ENCODE data around the gene RTN4R.

RTN4R gene

DNA sequence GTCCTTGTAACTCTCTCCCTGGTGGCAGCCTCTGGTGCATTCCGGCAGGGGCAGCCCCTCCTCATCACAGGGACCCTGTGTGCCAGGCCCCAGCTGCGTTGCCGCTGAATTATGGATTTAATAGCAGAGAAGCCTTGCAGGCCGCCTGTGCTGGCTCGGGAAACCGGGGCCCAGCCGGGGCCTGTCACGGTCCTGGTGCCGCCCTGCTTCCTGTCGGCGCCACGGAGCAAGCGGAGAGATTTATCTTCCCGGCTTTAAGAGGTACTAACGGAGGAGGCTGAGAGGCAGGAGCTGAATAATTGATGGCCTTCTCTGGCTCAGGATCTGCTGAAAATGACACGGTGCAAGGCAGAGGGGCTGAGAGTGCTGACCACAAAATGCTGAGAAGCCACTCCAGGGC lies 63.3 kb downstream of the RTN4R start:
- in situ Hi-C loops (cut with MboI; ENCODE audit: low sequenced_read_pairs) = no loop called here

DNA sequence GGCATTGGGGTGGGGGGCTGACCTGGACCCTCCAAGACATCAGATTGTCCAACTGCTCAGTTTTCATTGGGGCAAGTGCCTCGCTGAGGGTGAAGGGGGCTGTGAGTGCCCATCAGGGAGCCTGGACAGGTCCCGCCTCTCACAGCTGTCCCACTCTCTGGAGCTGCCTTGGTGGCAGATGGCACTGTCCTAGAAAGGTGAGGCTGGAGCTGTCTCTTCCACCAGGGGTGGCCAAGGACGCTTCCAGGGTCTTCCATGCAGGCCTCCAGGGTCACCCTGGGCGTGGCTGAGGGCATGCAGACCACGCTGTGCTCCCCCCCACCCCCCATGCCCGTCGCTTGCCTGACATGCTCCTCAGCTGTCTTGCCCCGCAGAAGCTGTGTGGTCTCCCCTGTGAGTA lies 63.8 kb downstream of the RTN4R start:
- in situ Hi-C loops (cut with MboI; ENCODE audit: low sequenced_read_pairs) = no loop called here

DNA sequence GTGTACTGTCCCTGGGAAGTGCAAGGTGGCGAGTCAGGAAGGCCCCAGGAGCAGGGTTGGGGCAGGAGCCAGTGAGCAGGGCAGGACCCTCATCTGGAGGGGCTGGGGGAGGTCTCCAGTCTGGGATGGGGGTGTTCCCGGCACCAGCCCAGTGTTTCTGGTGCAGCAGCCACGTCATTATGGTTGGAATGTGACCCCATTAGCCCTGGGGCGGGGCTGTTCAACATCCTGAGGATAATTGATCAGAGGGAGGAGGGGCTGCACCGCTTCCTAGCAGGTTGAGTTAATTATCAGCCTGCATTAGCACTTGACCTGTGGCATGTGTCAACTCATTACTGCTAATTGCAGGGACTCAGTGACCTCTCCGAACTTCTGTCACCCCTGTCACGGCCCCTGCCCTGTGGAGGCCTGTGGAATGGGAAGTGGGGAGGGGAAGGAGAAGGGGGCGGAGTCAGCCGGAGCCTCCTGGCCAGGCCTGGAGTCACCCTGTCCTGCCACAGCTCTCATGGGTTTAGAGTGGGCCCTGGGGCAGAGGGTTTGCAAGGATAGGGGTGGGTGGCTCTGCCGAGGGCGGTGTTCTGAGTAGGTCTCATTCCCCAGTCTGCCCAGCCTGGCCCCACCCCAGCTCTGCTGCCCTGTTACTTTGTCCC lies 64.4 kb downstream of the RTN4R start:
- in situ Hi-C loops (cut with MboI; ENCODE audit: low sequenced_read_pairs) = no loop called here

DNA sequence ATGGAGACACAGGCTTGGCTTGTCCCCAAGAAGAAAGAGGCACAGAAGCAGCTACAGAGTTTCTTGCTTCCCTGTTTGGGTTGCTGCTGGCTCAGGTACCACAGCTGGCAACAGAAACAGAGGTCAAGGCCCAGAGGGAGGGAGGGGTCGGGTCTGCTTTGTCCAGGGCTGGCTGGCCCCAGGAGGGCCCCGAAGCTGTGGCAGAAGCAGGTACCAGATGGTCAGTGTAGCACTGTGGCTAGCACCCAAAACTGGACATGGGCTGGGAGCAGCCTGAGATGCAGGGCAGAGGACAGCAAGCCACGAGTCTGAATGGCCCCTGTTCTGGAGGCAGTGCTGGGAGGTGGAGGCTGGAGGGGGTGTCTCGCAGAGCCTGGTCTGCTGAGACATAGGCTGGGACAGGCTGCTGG lies 65.0 kb downstream of the RTN4R start:
- in situ Hi-C loops (cut with MboI; ENCODE audit: low sequenced_read_pairs) = no loop called here

DNA sequence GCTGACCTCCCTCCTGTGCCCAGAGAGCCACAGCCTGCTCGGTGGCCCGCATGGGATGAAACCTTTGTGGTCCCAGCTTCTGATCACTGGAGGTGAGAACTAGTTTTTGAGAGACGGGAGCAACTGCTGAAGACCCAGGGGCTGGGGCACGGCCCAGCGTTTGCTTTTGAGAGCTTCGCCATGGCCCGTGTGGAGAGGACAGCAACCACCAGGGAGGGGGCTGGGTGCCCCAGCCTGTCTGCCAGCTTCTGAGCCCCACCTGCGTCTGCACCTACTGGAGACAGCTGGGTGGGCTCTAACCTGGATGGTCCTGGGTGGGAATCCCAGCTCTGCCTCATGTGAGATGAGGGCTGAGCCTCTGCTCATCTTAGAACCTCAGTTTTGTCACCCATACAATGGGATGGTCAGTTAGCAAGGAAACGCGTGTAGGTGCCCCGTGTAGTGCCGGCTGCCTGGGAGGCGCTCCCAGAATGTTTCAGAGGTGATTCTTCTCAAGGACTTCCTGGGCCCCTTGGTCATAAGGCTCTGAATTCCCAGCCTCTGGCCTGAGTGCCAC lies 66.2 kb downstream of the RTN4R start:
- in situ Hi-C loops (cut with MboI; ENCODE audit: low sequenced_read_pairs) = no loop called here

DNA sequence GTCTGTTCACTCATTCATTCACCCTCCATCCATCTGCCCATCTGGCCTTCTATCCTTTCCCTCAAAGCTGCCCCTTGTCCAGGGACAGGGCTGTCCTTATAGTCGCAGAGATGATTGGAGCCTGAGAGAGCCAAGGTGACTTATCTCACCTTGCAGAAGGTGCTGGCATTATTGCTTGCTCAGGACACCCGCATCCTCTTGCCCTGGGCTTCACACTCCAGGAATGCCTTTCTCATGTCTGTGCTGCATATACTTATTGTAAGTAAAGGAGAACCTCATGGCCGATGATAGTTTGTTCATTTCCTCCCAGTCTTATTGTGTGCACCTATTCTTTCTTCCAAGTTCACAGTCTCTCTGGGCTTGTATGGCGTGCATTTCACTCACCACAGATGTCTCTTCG lies 68.2 kb downstream of the RTN4R start:
- in situ Hi-C loops (cut with MboI; ENCODE audit: low sequenced_read_pairs) = no loop called here

DNA sequence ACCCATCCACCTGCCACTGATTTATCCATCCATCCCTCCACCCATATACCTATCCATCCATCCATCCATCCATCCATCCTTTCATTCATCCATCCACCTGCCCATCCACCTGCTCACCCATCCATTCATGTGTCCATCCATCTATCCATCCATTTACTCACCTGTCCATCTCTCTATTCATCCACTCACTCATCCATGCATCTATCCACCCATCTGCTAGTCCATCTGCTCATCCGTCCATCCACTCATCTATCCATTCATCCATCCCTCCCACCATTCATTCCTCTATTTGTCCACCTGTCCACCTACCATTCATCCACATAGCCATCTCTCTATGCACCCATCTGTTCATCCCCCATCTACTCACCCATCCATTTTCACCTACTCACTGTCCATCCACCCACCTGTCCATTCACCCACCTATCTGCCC lies 68.7 kb downstream of the RTN4R start:
- in situ Hi-C loops (cut with MboI; ENCODE audit: low sequenced_read_pairs) = no loop called here

DNA sequence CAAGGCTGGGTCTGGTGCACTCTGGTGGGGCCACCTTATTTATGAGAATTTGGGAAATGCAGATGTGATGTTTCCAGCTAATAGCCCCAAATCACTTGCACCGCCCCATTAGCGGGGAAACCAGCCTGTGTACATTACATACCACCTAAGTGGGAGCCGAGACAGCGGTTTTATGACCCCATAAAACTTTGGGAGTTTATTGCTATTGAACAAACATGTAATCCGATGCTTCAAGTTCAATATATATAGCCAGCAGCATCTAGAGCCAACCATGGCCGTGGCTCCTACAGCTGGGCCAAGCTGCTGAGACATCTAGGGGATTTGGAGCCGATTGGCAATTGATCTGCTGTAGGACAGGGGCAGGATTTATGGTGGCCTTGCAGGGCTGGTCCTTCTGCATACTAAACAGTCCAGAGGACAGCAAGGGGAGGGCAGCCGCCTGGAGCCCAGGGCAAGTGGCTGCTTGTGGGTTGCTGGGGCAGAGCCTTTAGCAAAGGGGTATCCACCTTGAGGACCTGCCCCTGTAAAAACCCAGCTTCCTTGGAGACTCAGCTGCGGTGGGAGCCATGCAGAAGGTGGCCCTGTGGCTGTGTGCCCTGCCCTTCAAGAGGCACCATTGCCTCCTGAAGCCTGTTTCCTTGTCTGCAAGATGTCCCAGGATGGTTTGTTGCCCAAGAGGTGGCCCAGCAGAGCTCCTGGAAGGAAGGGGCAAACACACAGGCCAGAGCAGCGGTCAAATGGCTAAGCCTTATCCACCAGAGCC lies 69.4 kb downstream of the RTN4R start:
- in situ Hi-C loops (cut with MboI; ENCODE audit: low sequenced_read_pairs) = no loop called here

DNA sequence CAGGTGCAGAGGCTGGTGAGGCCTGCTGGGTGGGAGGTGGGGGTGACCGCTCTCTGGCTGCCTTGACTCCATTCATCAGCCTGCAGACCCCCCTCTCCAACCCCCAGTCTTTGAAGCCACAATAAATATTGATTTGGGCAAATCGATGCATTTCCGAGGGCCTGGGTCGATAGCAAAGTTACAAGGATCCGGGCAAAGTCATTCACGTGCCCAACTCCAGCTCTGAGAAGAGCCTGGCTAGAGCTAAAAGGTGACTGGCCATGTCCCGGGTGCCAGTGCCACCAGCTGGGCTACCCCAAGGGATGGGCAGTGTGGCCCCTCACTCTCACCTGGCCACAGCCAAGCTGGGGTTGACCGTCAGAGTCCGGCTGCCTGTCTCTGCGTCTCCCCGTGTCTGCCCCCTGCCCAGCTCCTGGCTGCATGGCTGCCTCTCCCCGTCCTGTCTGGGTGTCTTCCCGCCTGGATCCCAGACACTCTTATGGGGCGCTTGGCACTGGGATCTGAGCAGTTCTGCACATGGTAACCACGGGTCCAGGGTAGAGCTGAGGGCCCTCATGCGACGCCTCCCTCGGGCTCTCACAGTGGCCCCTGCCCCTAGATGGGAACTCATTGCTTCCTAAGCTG lies 70.6 kb downstream of the RTN4R start:
- in situ Hi-C loops (cut with MboI; ENCODE audit: low sequenced_read_pairs) = no loop called here

DNA sequence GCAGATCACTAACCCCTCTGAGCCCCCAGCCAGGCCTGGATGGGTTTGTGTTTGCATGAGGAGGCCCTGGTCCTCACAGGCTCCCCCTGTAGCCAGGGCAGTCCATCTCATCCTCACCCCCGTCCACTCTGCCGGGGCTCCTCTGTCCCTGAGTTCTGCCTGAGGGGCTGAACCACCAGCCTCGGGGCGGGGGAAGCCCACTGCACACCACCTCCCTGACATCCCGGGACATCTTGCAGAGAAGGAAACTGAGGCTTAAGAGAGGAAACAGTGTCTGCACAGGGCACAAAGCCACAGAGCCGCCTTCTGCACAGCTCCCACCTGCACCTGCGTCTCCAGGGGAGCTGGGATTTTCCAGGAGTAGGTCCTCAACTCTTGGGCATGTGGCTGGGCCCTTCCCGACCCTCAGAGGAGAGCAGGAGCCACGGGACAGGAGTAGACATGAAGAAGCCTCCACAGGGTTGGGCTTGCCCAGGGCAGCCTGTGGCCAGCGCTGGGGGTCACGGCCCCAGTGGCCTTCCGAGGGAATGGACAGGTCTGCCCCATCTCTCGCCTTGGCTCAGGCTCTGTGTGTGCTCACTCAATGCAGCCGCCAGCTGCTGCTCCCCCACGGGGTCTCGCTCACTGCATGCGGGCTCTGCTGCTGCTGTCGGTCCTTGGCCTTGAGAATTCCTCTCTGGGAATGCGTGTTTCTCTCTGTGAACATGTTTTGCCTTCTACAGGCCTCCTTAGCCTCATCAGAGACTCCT lies 71.8 kb downstream of the RTN4R start:
- in situ Hi-C loops (cut with MboI; ENCODE audit: low sequenced_read_pairs) = no loop called here

DNA sequence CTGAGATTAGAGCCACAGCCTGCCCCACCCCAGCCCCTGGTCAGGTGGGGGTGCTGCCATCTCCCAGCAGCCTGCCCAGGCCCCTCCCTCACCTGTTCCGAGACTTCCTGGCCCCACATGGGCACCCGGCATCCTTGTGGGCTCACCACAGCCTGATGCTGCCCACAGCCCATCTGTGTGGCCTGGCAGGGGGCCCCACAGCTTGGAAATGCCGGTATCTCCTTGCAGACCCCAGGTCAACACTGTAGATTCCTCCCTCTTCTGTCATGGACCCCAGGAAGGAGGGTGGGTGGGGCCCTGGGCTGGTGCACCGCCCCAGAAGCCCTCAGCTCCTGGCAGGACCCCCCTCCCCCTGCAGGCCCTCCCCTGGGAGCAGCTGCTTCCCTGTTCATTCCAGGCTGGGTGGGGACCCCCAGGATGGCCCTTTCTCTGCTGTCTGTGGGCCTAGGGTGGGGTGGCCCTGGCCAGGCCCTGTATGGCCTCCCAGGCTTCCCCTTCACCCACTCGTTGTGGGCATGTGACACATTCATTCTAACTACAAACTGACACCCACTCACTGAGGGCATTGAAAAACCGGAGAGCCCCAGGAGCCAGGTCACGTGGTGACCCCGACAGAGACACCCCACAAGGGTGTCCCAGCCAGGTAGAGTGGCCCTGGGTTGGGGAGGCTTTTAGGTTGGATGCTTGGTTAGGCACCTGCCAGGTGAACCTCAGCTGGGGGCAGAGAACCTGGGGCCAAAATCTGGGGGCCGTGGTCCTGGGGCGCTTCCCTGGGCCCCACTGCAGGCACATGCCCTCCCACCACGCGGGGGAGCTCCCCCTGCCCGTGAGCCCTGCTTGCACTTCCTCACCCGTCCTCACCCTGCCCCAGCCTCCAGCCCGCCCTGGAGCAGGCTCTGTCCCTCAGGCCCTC lies 73.2 kb downstream of the RTN4R start:
- in situ Hi-C loops (cut with MboI; ENCODE audit: low sequenced_read_pairs) = no loop called here

DNA sequence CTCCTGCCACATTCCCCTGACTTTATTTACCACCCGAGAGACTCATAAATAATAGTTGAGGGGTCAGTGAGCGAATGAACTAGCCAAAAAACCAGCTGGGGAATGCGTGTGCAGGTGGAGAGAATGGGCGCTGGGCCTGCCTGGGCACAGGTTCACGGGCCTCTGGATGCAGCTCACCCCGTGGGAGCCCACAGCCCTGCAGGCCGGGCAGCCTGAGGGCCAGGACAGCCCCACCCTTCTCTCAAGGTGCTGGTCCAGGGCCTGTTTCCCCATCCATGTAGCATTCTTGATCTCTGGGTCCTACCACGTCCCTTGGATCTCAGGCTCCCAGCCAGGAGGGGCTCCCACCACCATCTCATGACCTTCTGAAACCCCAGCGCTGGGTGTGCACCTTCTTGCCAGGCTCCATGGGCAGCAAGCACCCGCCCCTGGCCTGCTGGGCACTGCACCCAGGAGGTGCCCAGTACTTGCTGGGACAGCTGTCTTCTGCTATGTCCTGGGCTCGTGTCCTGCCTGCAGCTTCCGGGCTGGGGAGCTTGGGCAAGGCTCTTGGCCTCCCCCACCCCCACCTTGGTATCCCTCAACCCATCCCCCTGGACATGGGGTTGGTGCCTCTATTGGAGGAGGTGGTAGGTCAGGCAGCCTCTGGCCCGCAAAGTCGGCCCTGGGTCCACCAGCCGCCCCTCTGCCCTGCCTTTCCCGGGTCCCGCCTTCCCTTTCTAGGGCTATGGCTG lies 74.2 kb downstream of the RTN4R start:
- in situ Hi-C loops (cut with MboI; ENCODE audit: low sequenced_read_pairs) = no loop called here

DNA sequence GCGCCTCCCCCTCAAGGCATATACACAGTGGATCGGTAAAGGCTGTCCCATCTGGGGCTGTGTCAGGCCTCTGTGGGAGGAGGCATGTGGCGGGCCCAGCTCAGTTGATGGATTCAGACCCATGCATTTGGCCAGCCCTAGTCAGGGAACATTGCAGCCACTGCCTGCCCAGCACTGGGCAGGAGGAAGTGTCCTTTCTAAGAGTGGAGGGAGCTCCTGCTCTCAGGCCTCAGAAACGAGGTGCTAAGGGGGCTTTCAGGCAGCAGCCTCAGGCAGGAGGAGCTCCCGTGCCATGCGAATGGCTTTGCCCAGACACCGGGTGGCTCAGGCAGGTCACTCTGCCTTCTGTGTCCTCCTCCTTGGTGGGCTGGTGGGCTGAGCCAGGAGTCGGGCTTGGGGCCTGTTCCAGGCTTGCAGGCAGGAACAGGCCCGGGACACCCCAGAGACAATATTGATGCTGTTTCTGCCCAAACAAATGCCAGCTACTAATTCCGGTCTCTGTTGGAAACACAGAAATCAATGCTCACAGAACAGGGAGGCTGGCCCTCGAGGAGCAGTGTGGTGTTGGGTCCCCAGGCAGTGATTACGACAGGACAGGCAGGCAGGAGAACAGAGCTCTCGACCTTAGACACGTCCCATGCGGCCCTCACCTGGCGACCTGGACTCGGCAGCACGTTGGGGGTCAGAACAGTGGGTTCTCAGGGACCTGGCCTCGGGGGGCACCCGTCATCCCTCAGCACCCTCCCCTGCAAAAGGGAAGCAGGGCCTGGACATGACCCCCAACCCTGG lies 75.0 kb downstream of the RTN4R start:
- in situ Hi-C loops (cut with MboI; ENCODE audit: low sequenced_read_pairs) = no loop called here

DNA sequence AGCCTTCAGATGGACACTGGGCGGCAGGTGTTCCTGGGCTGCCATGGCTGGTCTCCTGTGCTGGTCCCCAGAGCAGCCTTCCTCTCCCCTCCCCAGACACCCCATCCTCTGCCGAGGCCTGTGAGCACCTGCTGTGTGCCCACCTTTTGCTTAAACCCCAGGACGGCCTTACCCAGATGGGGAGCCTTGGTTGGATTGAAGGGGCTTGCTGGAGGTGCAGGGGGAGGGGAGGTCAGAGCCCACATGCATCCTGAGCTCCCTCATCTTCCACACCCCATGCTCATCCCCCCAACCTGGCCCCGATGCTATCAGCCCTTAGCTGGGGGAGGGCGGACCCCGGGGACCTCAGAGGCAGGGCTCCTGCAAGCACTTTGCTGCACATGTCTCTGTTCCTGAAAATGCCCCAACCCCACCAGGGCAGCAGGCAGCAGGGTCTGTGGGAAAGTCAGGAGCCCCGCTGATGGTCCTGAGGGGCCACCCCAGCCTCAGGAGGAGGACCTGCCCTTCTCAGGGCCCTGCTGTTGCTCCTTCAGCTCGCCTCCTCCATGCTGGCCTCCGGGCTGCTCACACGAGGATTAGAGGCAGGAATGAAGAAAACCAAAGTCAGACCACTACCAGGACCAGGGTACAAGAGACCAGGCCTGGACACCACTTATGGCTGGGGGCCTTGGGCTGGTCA lies 75.7 kb downstream of the RTN4R start:
- in situ Hi-C loops (cut with MboI; ENCODE audit: low sequenced_read_pairs) = no loop called here

DNA sequence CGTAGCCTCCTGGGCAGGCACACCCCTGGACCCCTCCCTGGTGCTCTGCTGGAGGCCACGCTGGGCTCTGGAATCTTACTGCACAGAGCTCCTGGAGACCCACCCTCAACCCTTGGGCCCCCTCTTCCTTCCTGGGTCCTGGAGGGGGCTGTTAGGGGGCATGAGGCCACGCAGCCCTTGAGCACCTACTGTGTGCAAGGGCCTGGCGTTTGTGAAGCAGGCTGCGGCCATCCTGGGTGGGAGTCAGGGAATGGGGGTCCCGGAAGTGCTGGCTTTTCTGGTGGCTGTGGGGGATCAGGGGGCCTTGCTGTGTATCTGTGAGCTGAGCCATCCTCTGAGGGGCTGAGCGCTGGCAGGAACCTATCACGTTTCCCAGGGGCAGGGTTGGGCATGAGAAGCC lies 76.3 kb downstream of the RTN4R start:
- in situ Hi-C loops (cut with MboI; ENCODE audit: low sequenced_read_pairs) = no loop called here
